Kidney (tissue), 14 donors: ENCODE results near the gene NEAT1. TPM values are rescaled to one million over a fixed set of nuclear protein-coding genes. Genes with fewer than 3 reads are reported as not detected.

Experiments used
- DNase-seq, 5 donors: peaks; one replicate each; pipeline ENCODE4 v3.0.0-alpha.2; 2013 to 2020
- FAIRE-seq: peaks from 2 replicates; lab custom pipeline; 2012; peaks lifted over from hg19 to GRCh38; lab: Jason Lieb, UNC
- H3K27ac ChIP-seq, 2 donors: one replicate each; pipeline ENCODE4 v1.7.0; 2013; ENCODE audit warnings: low read depth in 2 of 2, low read length in 2 of 2, inconsistent platforms in 1 of 2
- H3K27me3 ChIP-seq: one replicate; pipeline ENCODE4 v1.7.1; 2013; ENCODE audit warnings: low read length, inconsistent platforms; ENCODE audit not compliant: control insufficient read depth, insufficient read depth
- H3K36me3 ChIP-seq, 3 donors: one replicate each; pipeline versions ENCODE4 v1.7.0 to v1.7.1; 2013; ENCODE audit warnings: low read length in 3 of 3, control low read depth in 1 of 3, inconsistent platforms in 1 of 3; ENCODE audit not compliant: insufficient read depth in 3 of 3, control insufficient read depth in 2 of 3
- H3K4me1 ChIP-seq, 3 donors: one replicate each; pipeline versions ENCODE4 v1.7.0 to v1.7.1; 2013; ENCODE audit warnings: low read length in 3 of 3, inconsistent platforms in 1 of 3, low read depth in 1 of 3; ENCODE audit not compliant: control insufficient read depth in 2 of 3, insufficient read depth in 2 of 3
- H3K4me3 ChIP-seq, 3 donors: one replicate each; pipeline versions ENCODE4 v1.7.0 to v1.8.1; 2013; ENCODE audit warnings: low read length in 3 of 3, control low read depth in 1 of 3, inconsistent platforms in 1 of 3
- H3K9ac ChIP-seq, 3 donors: one replicate each; pipeline versions ENCODE4 v1.7.0 to v1.7.1; 2013; ENCODE audit warnings: low read length in 3 of 3, control low read depth in 1 of 3, inconsistent platforms in 1 of 3
- H3K9me3 ChIP-seq, 3 donors: one replicate each; pipeline versions ENCODE4 v1.7.0 to v1.7.1; 2013; ENCODE audit warnings: low read length in 3 of 3, control low read depth in 1 of 3, inconsistent platforms in 1 of 3; ENCODE audit not compliant: control insufficient read depth in 2 of 3, insufficient read depth in 1 of 3
- CTCF ChIP-seq: IDR thresholded peaks from 3 replicates; pipeline ENCODE4 v1.5.1; 2012; ENCODE audit warnings: mild to moderate bottlenecking, moderate library complexity, borderline replicate concordance; ENCODE audit not compliant: insufficient read depth; ENCODE audit errors: extremely low read depth
- intact Hi-C: fragments of 100-400 bp; cut with DNase I; formaldehyde crosslinking; loops from one replicate; pipeline ENCODE4 v1.11.1; 2022
- polyA plus RNA-seq: library from polyadenylated mRNA; stranded (reverse); fragments of 350-450 nt; fragmentation: Illumina TruSeq; extraction: RNeasy Lipid Tissue Mini Kit (QIAGEN cat#74804); gene quantifications from one replicate; pipeline ENCODE4 v1.2.3, GENCODE V29; 2014; ENCODE audit warnings: low read depth, low replicate concordance; ENCODE audit not compliant: insufficient read depth
- total RNA-seq: library from RNA; stranded (reverse); fragmentation: NEBNext Ultra II Directional; extraction: Animal tissue kit (Norgen Biotek cat#: 25700); gene quantifications from one replicate; pipeline ENCODE4 v1.2.1, GENCODE V29; 2021
- donor health status: control.
- donor health status: control.
- donor health status: control.
- donor health status: control.
- donor health status: control.
- donor health status: DM: yes; HTN: yes; CAD: no.
- donor health status: Normal renal cell carcinoma (clear cell type).

Gene NEAT1
- total and polyA plus RNA-seq, 2 donors from 2014 or later = 595 to 1,006 TPM

GRCh38 chr11:65418681-65419459 is 3.7 kb upstream of the NEAT1 start:
- DNase-seq (peak; percentile 95 to 100 (median 97)), FAIRE-seq (no peak)
- no peak for TF ChIP-seq CTCF
- peaks cover 0 to 12% (median 4%) of the 10 kb centered on the region in 3 donors for H3K36me3 ChIP-seq
- no peaks in the 10 kb centered on the region for H3K27me3 ChIP-seq
- intact Hi-C loops = loop anchor here (5.0 kb wide), 1 partner anchor 88 kb away; no protein-coding TSS in a partner anchor
- H3K9ac ChIP-seq = peak overlapping the region; percentile 30 to 99 (median 98)
- peak overlapping the region; percentile 34 to 80 (median 68) for H3K4me3 ChIP-seq
- peaks cover 5 to 40% (median 38%) of the 10 kb centered on the region in 3 donors for H3K4me1 ChIP-seq
- peak overlapping the region; percentile 99 to 100 for H3K27ac ChIP-seq
- no peaks in the 10 kb centered on the region for H3K9me3 ChIP-seq

- Histone ChIP-seq H3K9ac (peak overlapping the region; percentile 30 to 99 (median 97)), H3K4me1 (peaks cover 5 to 40% (median 38%) of the 10 kb centered on the region in 3 donors), H3K9me3 (no peaks in the 10 kb centered on the region), H3K36me3 (peaks cover 0 to 17% (median 10%) of the 10 kb centered on the region in 3 donors), H3K27me3 (no peaks in the 10 kb centered on the region), H3K4me3 (peak overlapping the region; percentile 34 to 80 (median 68)), H3K27ac (peak overlapping the region; percentile 99 to 100)
- no peak for TF ChIP-seq CTCF
- DNase-seq (peak in 1 of 5 donors; percentile 82), FAIRE-seq (no peak)
- intact Hi-C loops = loop anchor here (5.0 kb wide), 1 partner anchor 88 kb away; no protein-coding TSS in a partner anchor
Measured at GRCh38 chr11:65419460-65419771, 3.2 kb upstream of the NEAT1 start.

GRCh38 chr11:65419772-65420481 is 2.7 kb upstream of the NEAT1 start:
- peak overlapping the region in 2 of 3 donors; percentile 97 to 99 for H3K9ac ChIP-seq
- no peak for TF ChIP-seq CTCF
- H3K27me3 ChIP-seq = no peaks in the 10 kb centered on the region
- no peaks in the 10 kb centered on the region for H3K9me3 ChIP-seq
- H3K4me3 ChIP-seq = peak overlapping the region in 2 of 3 donors; percentile 68 to 80
- H3K4me1 ChIP-seq = peaks cover 5 to 40% (median 38%) of the 10 kb centered on the region in 3 donors
- peaks cover 0 to 22% (median 10%) of the 10 kb centered on the region in 3 donors for H3K36me3 ChIP-seq
- no peak for FAIRE-seq
- DNase-seq = peak; percentile 78 to 97 (median 86)
- intact Hi-C loops = loop anchor here (5.0 kb wide), 1 partner anchor 87 kb away; no protein-coding TSS in a partner anchor
- H3K27ac ChIP-seq = peak overlapping the region; percentile 99 to 100
